Neural cell (in vitro differentiated cells): Measurements from ENCODE around the gene TMPRSS15.

Experiments
- EP300 ChIP-seq: fragments of 450-650 bp; conservative IDR thresholded peaks from 2 replicates; pipeline ENCODE4 v1.6.1; 2014; ENCODE audit warnings: antibody characterized with exemption, mild to moderate bottlenecking, moderate library complexity; ENCODE audit not compliant: poor library complexity, severe bottlenecking
- EZH2 ChIP-seq: fragments of 200-600, 300-800 bp; shearing (Covaris generic), sonication (generic); IDR thresholded peaks from 2 replicates; pipeline ENCODE4 v1.6.1; 2014; ENCODE audit warnings: antibody characterized with exemption, low read length, borderline replicate concordance, mild to moderate bottlenecking; ENCODE audit not compliant: insufficient read depth, poor library complexity, severe bottlenecking
- MXI1 ChIP-seq: fragments of 450-650 bp; conservative IDR thresholded peaks from 2 replicates; pipeline ENCODE4 v1.6.1; 2014; ENCODE audit warnings: antibody characterized with exemption, mild to moderate bottlenecking; ENCODE audit not compliant: poor library complexity, severe bottlenecking
- TAF1 ChIP-seq: IDR thresholded peaks from 2 replicates; pipeline ENCODE4 v1.6.1; 2012; ENCODE audit warnings: low read depth
- TF ChIP-seq, protein P1 (sequence below): fragments of 450-650 bp; IDR thresholded peaks from 2 replicates; pipeline ENCODE4 v1.5.1; 2014; ENCODE audit warnings: antibody characterized with exemption, mild to moderate bottlenecking, moderate library complexity; ENCODE audit not compliant: poor library complexity, severe bottlenecking
- TF ChIP-seq, protein P2 (sequence below): IDR thresholded peaks from 2 replicates; pipeline ENCODE4 v1.6.1; 2012; ENCODE audit warnings: borderline replicate concordance

DNA sequence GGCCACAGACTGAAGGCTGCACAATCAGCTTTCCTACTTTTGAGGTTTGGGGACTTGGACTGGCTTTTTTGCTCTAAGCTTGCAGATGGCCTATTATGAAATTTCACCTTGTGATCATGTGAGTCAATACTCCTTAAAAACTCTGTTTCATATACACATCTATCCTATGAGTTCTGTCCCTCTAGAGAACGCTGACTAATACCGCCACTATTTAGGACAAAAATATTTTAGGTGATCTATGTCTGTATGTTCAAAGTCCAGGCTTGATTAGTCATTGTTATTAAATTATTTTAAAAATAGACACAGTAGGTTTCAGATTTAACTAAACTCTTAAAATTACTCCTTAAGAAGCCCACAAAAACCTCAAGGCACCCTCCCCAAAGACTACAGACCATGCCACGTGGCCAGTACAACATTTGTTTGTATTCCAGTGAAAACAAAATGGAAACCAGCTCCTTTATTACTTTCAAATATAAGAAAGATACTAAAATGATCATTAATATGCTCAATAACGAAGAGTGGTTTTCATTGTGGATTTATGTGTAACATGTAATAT, 63.1 kb downstream of the TMPRSS15 start:
- TF ChIP-seq, protein P1, sequence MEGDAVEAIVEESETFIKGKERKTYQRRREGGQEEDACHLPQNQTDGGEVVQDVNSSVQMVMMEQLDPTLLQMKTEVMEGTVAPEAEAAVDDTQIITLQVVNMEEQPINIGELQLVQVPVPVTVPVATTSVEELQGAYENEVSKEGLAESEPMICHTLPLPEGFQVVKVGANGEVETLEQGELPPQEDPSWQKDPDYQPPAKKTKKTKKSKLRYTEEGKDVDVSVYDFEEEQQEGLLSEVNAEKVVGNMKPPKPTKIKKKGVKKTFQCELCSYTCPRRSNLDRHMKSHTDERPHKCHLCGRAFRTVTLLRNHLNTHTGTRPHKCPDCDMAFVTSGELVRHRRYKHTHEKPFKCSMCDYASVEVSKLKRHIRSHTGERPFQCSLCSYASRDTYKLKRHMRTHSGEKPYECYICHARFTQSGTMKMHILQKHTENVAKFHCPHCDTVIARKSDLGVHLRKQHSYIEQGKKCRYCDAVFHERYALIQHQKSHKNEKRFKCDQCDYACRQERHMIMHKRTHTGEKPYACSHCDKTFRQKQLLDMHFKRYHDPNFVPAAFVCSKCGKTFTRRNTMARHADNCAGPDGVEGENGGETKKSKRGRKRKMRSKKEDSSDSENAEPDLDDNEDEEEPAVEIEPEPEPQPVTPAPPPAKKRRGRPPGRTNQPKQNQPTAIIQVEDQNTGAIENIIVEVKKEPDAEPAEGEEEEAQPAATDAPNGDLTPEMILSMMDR, result no peak
- no peak for TF ChIP-seq MXI1
- no peak for TF ChIP-seq EZH2
- no peak for TF ChIP-seq EP300
- TF ChIP-seq, protein P2, sequence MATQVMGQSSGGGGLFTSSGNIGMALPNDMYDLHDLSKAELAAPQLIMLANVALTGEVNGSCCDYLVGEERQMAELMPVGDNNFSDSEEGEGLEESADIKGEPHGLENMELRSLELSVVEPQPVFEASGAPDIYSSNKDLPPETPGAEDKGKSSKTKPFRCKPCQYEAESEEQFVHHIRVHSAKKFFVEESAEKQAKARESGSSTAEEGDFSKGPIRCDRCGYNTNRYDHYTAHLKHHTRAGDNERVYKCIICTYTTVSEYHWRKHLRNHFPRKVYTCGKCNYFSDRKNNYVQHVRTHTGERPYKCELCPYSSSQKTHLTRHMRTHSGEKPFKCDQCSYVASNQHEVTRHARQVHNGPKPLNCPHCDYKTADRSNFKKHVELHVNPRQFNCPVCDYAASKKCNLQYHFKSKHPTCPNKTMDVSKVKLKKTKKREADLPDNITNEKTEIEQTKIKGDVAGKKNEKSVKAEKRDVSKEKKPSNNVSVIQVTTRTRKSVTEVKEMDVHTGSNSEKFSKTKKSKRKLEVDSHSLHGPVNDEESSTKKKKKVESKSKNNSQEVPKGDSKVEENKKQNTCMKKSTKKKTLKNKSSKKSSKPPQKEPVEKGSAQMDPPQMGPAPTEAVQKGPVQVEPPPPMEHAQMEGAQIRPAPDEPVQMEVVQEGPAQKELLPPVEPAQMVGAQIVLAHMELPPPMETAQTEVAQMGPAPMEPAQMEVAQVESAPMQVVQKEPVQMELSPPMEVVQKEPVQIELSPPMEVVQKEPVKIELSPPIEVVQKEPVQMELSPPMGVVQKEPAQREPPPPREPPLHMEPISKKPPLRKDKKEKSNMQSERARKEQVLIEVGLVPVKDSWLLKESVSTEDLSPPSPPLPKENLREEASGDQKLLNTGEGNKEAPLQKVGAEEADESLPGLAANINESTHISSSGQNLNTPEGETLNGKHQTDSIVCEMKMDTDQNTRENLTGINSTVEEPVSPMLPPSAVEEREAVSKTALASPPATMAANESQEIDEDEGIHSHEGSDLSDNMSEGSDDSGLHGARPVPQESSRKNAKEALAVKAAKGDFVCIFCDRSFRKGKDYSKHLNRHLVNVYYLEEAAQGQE, result no peak
- TF ChIP-seq TAF1, result no peak
